NCI-H1436 treated with DMSO at 0.1 percent for 48 hours (cell line): ENCODE data around the gene GANAB.
"Not testable (repeated sequence)": the region's sequence is repeated elsewhere in the genome, so short reads cannot be mapped to it uniquely, and the experiment has no call there.

Experiments
- DNase-seq: peaks from one replicate; lab custom pipeline; 2025; lab: John Stamatoyannopoulos, UW

The GANAB gene

DNA sequence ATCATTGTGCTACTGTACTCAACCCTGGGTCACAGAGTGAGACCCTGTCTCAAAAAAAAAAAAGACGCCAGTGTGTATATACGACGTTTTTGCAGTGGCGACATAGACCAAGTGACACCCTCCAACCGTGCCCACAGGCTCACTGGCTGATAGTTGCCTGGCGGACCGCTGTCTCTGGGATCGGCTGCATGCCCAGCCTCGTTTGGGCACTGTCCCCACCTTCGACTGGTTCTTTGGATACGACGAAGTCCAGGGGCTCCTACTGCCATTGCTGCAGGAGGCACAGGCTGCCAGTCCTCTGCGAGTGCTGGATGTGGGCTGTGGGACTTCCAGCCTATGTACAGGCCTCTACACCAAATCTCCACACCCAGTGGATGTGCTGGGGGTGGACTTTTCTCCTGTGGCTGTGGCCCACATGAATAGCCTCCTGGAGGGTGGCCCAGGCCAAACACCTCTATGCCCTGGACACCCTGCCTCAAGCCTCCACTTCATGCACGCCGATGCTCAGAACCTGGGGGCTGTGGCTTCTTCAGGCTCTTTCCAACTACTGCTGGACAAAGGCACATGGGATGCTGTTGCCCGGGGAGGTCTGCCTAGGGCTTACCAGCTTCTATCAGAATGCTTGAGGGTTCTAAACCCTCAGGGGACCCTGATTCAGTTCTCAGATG, 20.0 kb upstream of the GANAB start:
- no peak for DNase-seq

GRCh38 chr11:62665599-62666258, 19.3 kb upstream of the GANAB start:
- DNase-seq: no peak

- DNase-seq: peak; percentile 57
Observed at GRCh38 chr11:62665075-62665598, 18.7 kb upstream of the GANAB start, which contains the start of the genes C11orf98 and CSKMT. TSS of gene C11orf98 (minus strand) at chr11:62665210. CDS start at chr11:62665169, 41 bp downstream. TSS of gene CSKMT (plus strand) at chr11:62665312. CDS start at chr11:62665880, 568 bp downstream.

GRCh38 chr11:62664405-62665074, 18.1 kb upstream of the GANAB start:
- no peak for DNase-seq

GRCh38 chr11:62656796-62657429, 10.5 kb upstream of the GANAB start:
- no peak for DNase-seq

- DNase-seq: no peak
Observed at GRCh38 chr11:62654297-62654696, 7.9 kb upstream of the GANAB start.

DNA sequence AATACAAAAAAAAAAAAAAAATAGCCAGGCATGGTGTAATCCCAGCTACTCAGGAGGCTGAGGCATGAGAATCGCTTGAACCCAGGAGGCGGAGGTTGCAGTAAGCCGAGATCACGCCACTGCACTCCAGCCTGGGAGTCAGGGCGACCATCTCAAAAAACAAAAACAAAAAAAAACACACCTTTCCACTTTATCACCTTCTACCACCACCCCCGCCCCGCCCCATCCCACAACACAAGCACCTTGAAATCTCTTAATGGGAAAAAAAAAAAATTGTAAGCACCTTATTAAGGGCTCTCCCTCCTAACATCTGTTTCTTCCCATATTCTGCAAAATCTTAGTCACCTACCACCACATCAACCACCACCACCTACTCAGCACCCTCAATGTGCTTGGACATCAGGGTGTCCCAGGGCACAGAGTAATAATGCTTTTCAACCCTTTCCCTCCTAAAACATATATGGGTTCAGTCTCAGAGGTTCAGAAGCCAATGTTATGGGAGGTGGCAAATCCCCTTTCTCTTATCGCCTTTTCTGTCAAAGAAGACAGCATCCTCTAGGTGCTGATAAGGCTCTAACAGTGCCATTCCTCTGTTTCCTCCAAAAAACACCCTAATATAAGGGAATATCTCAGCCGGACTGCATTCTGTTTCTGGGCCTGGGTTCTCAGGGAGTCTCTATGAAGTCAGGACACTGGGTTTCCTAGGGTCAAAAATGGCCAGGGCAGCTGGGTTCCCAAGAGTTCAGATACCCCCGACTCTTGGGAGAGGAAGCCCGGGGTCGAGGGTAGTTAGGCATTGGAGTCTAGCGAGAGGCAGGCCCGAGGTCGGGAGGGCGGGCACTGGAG, 6.0 kb upstream of the GANAB start:
- DNase-seq: no peak

- DNase-seq: not testable (repeated sequence)
Observed at GRCh38 chr11:62650283-62650682, 3.9 kb upstream of the GANAB start.

- DNase-seq: no peak
Observed at GRCh38 chr11:62649486-62649885, 3.1 kb upstream of the GANAB start.

- DNase-seq: no peak
Observed at GRCh38 chr11:62648967-62649364, 2.6 kb upstream of the GANAB start.

DNA sequence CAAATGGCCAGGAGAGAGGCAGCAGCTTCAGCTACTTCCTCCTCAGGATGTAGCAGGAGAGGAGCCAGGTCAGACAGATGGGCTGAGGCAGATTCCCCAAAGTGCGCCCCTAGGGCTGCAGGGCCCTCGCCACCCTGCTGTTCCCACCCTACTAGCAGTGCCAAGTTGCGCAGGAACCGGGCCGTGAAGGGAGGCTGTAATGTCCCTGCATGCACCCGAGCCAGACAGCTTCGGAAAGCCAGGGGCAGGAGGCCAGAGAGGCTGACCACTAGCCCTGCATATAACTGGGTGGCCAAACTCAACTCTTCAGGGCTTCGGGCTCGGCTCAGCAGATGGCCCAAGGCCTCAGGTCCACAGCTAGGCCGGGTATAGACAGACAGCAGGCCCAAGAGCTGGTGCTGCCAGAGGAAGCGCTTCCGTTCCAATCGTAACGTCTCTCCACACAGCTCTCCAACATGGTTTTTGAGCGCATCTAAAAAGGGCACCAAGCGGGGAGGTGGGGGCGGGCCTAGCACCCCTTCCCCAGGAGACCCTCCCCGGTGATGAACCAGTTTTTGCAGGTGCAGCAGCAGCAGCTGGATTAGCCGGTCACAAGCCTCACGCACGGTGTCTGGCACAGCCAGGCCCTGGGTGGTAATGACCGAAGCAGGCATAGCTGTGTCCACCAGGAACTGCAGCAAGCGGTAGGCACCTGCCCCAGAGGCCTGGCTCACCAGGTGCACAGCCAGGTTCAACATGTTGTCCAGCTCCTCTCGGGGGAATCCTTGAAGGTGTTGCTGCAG, 2.0 kb upstream of the GANAB start:
- DNase-seq: no peak

GRCh38 chr11:62647609-62648005, 1.2 kb upstream of the GANAB start:
- no peak for DNase-seq

GRCh38 chr11:62646825-62647608, 604 bp upstream of the GANAB start:
- no peak for DNase-seq

- no peak for DNase-seq
Observed at GRCh38 chr11:62645671-62645945, 805 bp downstream of the GANAB start.

- no peak for DNase-seq
Observed at GRCh38 chr11:62644220-62644619, 2.2 kb downstream of the GANAB start.

GRCh38 chr11:62632492-62632891, 13.9 kb downstream of the GANAB start:
- no peak for DNase-seq

DNA sequence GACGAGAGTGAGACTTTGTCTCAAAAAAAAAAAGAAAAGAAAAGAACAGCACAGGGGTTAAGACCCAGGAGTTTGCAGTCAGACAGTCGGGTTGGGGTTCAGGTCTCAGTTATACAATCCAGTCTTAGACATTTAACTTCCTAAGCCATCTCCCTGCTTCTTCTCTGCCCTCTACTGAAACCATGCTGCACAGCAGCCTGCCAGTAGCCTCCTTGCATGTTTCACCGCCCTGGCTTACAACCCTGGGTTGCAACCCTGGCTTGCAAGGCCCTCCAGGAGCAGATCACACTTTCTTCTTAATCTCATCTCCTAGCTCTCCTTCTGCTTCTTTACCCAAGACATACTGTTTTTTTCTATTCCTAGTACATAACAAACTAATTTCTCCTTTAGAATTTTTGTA, 18.7 kb downstream of the GANAB start:
- no peak for DNase-seq

DNA sequence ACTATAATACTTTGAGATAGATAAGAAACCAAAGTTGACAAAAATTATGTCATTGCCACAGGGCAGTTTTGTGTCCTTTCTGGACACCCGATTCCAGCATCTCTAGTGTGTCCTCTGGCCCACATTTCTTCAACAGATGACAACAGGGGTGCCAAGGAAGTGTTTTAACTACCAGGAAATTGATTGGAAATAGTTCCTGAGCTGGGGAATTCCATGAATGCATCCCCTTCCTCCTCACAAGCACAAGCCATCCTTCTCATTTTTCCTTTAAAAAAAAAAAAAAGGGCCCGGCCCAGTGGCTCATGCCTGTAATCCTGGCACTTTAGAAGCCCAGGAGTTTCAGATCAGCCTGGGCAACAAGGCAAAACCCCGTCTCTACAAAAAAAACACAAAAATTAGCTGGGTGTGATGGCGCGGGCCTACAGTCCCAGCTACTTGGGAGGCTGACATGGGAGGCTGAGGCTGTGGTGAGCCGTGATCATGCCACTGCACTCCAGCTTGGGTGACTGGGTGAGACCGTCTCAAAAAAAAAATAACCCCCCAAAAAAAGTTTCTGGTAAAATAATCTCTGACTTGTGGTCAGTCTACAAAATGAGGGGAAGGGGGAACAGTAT, 23.8 kb downstream of the GANAB start:
- DNase-seq: no peak
